K562 (cell line): Measurements from ENCODE around the gene GADL1. TPM values are rescaled to one million over a fixed set of nuclear protein-coding genes. Genes with fewer than 3 reads are reported as not detected.

Experiments
- ATAC-seq: fragments of 200-7000 bp; cut with Tn5 transposase; 3 replicates; pipeline ENCODE4 v1.9.1; 2020; ENCODE audit warnings: moderate library complexity
- BruUV-seq: library from RNA; stranded (reverse); fragments of 400-500 nt; replicated peaks from 2 replicates; lab custom pipeline; 2021; lab: Mats Ljungman, UMichigan
- CTCF ChIA-PET: fragments of 300-600 bp; formaldehyde crosslinking; extraction: SDS; loops from one replicate; lab custom pipeline; 2021; ENCODE audit warnings: low intra/inter-chr PET ratio; lab: Yijun Ruan, JAX
- POLR2A ChIA-PET: fragments of 300-600, 350-650 bp; sonication (Branson Sonifier 250); formaldehyde crosslinking; extraction: SDS; loops from one replicate; lab custom pipeline; 2021; ENCODE audit warnings: antibody characterized with exemption, inconsistent platforms; lab: Yijun Ruan, JAX
- DNase-seq, 4 experiments: peaks; one replicate each; pipeline versions ENCODE4 v3.0.0 to v3.0.0-alpha.2; 2011 to 2018; ENCODE audit warnings: low spot score in 3 of 4, mixed read lengths in 3 of 4; ENCODE audit errors: extremely low read depth in 1 of 4
- FAIRE-seq: peaks from 2 replicates; lab custom pipeline; 2011; peaks lifted over from hg19 to GRCh38; lab: Jason Lieb, UNC
- H2AFZ ChIP-seq: 2 replicates; pipeline ENCODE4 v1.6.0; 2011; ENCODE audit warnings: low read depth, low read length, control low read depth, inconsistent platforms
- H3K27ac ChIP-seq: fragments of 200-600 bp; 3 replicates; pipeline ENCODE4 v1.8.0; 2011; ENCODE audit warnings: low read depth, mild to moderate bottlenecking, control low read depth, inconsistent platforms, low read length, moderate library complexity, mixed read lengths; ENCODE audit errors: extremely low read depth
- H3K27me3 ChIP-seq, 2 experiments: fragments of 300-600 bp in 1 of 2; 2 replicates in 1 of 2; 3 replicates in 1 of 2; pipeline versions ENCODE4 v1.6.0 to v1.8.0; 2011; ENCODE audit warnings: inconsistent platforms in 2 of 2, low read length in 2 of 2, mild to moderate bottlenecking in 1 of 2, mixed read lengths in 1 of 2, moderate library complexity in 1 of 2; ENCODE audit not compliant: control insufficient read depth in 2 of 2, insufficient read depth in 2 of 2
- H3K36me3 ChIP-seq: fragments of 300-600 bp; 3 replicates; pipeline ENCODE4 v1.8.0; 2011; ENCODE audit warnings: mild to moderate bottlenecking, low read length, inconsistent platforms; ENCODE audit not compliant: control insufficient read depth, insufficient read depth
- H3K4me1 ChIP-seq, 2 experiments: fragments of 200-600 bp in 1 of 2; replicated peaks in 1 of 2; 2 replicates in 1 of 2; 3 replicates in 1 of 2; pipeline versions ENCODE4 v1.5.1 to v1.8.0; 2011; ENCODE audit warnings: inconsistent platforms in 2 of 2, low read length in 2 of 2, mild to moderate bottlenecking in 1 of 2, mixed read lengths in 1 of 2, moderate library complexity in 1 of 2; ENCODE audit not compliant: control insufficient read depth in 2 of 2, insufficient read depth in 2 of 2
- H3K4me2 ChIP-seq: 2 replicates; pipeline ENCODE4 v1.6.1; 2011; ENCODE audit warnings: low read length, control low read depth, inconsistent platforms, mixed read lengths; ENCODE audit not compliant: insufficient read depth
- H3K4me3 ChIP-seq: fragments of 200-600 bp; sonication (generic), shearing (Covaris generic); 2 replicates; pipeline ENCODE4 v1.5.1; 2016; ENCODE audit warnings: control low read depth, inconsistent platforms
- H3K79me2 ChIP-seq: fragments of 200-600 bp; 3 replicates; pipeline ENCODE4 v1.8.0; 2011; ENCODE audit warnings: low read length, inconsistent platforms; ENCODE audit not compliant: control insufficient read depth, insufficient read depth
- H3K9ac ChIP-seq, 2 experiments: 2 replicates each; pipeline versions ENCODE4 v1.6.0 to v1.6.1; 2011; ENCODE audit warnings: low read depth in 2 of 2, low read length in 2 of 2, control low read depth in 1 of 2, inconsistent platforms in 1 of 2, mild to moderate bottlenecking in 1 of 2, mixed read lengths in 1 of 2; ENCODE audit not compliant: insufficient read depth in 1 of 2
- H3K9me1 ChIP-seq: one replicate; pipeline ENCODE4 v1.6.0; 2011; ENCODE audit warnings: inconsistent platforms, mild to moderate bottlenecking, low read length, moderate library complexity; ENCODE audit not compliant: control insufficient read depth, insufficient read depth
- H3K9me3 ChIP-seq: replicated peaks from 2 replicates; pipeline ENCODE4 v1.5.1; 2011; ENCODE audit warnings: low read depth, low read length, inconsistent platforms; ENCODE audit not compliant: control insufficient read depth, insufficient read depth
- H4K20me1 ChIP-seq: replicated peaks from 2 replicates; pipeline ENCODE4 v1.6.1; 2011; ENCODE audit warnings: low read length, inconsistent platforms, mixed read lengths; ENCODE audit not compliant: control insufficient read depth, insufficient read depth
- COPS2 ChIP-seq: fragments of 450-650 bp; conservative IDR thresholded peaks from 2 replicates; pipeline ENCODE4 v1.6.1; 2016; ENCODE audit warnings: mild to moderate bottlenecking, moderate library complexity
- HMGN3 ChIP-seq: IDR thresholded peaks from 2 replicates; pipeline ENCODE4 v1.6.1; 2011; ENCODE audit warnings: borderline replicate concordance, low read depth, mild to moderate bottlenecking, mixed read lengths, low read length; ENCODE audit not compliant: insufficient read length; ENCODE audit errors: extremely low read depth
- KLF16 ChIP-seq: IDR thresholded peaks from 2 replicates; pipeline ENCODE4 v1.6.1; 2016; ENCODE audit warnings: antibody characterized with exemption
- TBL1XR1 ChIP-seq, 2 experiments: IDR thresholded peaks; 2 replicates each; pipeline ENCODE4 v1.6.1; 2012; ENCODE audit warnings: improper control_type of control experiment in 2 of 2, low read length in 2 of 2, mild to moderate bottlenecking in 1 of 2
- WGBS: fragments of 100-300 bp; shearing (Covaris generic); methylation state at CpG from one replicate; pipeline ENCODE4 v1.1.6; 2016; ENCODE audit warnings: low coverage, mixed read lengths; ENCODE audit not compliant: insufficient coverage; ENCODE audit errors: missing lambda C conversion rate; 5-methylcytosine and 5-hydroxymethylcytosine counted together
- in situ Hi-C: fragments of 300-500 bp; cut with MboI; formaldehyde crosslinking; loops from 4 replicates; pipeline ENCODE4 v1.15.0; 2018; ENCODE audit warnings: inconsistent platforms, mixed read lengths
- intact Hi-C: fragments of 100-400 bp; cut with micrococcal nuclease; formaldehyde crosslinking; loops from 2 replicates; pipeline ENCODE4 v1.14.2; 2022
- polyA plus RNA-seq, 8 experiments: library from polyadenylated mRNA; depleted of rRNA in 4 of 8; stranded (reverse) in 5 of 8; unstranded in 3 of 8; fragments of >200 nt; fragmentation: Nextera tagmentation in 2 of 8; fragmentation: Illumina TruSeq in 1 of 8; extraction: Ambion mirVana in 2 of 8; extraction: Trizol in 1 of 8; gene quantifications; 2 replicates each; pipeline versions ENCODE4 v1.2.1 to v1.2.3, GENCODE V29; 2011 to 2014; ENCODE audit warnings: inconsistent platforms in 1 of 8, missing spikeins in 1 of 8
- total RNA-seq, 7 experiments: library from RNA; depleted of rRNA in 6 of 7; stranded (reverse); fragments of >200 nt in 6 of 7; fragmentation: Illumina TruSeq in 2 of 7; extraction: Trizol in 2 of 7; gene quantifications; 2 replicates each; pipeline versions ENCODE4 v1.2.1 to v1.2.3, GENCODE V29; 2011 to 2021; ENCODE audit warnings: low replicate concordance in 1 of 7

The GADL1 gene
- total and polyA plus RNA-seq, 9 of the 15 experiments (the other 6 are each of a cell fraction or from before 2014, with no cell fraction given) = 0.07 TPM; not detected in 8

DNA sequence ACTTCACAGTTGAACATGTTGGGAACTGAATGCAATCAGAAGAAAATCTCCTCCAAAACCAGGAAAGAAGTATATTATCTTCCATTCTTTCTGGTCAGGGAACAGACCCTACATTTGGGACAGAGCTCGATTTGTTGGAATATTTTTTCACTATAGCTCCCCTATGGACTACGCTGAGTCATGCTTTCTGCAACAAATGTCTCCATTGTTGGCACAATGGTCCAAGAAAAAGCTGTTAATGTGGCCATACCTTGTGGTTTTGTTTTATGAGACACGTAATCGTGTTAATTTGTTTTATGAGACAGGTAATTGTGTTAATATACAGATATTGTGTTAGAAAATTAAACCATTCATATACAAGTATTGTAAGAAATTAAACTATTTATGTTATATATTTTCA is 186.6 kb downstream of the GADL1 start (continued):
- TF ChIP-seq TBL1XR1 (IDR thresholded peaks at IDR 0.05; ENCODE audit: low read length in 2 of 2) = no peak
- TF ChIP-seq, all 486 proteins: peak for 0

DNA sequence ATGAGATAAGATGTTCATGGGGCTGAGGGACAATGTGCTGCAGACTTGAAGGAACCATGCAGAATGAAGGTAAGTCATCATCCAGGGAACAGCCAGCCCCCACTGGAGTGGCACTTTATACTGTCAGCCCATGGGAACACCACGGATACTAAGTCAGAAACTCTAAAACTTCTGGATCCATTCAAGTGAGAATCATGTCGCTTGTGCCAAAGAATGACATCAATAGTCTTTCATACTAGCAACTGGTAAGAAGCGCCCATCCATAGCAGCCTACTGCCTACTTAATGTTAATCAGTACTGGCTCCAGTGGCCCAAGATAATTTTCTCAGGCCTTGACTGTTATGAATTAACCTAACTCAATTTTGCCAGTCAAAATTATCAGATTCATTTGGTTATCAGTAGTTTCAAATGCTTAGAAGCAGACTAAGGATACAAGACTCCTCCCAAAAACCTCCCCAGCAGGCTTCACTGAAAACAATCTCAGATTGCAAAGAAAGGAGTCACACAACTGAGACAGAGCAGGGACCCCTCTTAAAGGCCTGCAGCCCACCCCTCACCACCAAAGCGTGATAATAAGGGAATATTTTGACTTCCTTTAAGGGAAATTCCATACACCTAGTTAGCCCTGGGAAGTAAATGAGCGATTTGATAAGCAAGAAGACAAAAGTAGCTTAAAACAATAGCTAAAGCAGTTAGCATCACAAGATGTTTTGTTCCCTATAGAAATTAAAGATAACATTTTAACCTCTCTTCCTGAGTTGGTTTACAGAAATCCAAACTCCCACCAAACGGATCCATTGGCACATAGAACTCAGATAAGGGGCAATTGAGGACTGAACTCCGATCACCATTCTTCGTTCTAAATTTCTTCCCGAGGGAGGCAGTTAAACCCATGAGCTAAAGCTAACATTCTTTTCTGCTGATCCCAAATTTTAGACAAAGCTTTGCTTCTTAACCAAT is 189.2 kb downstream of the GADL1 start:
- WGBS = under 1% methylated on average over 9 of the region's 9 CpGs
- POLR2A ChIA-PET = interaction anchor here (0.6 kb wide), 1 partner anchor 21 kb away, joined by 4 read pairs; no protein-coding TSS in a partner anchor
- H2AFZ ChIP-seq = no peak overlapping the region
- no peaks in the 10 kb centered on the region for H3K27me3 ChIP-seq
- no peaks in the 10 kb centered on the region for H3K4me1 ChIP-seq
- no peak overlapping the region for H3K9ac ChIP-seq
- in situ Hi-C loops (no loop called here), intact Hi-C loops (no loop called here)
- no TSS peak for BruUV-seq
- CTCF ChIA-PET = no interaction called here
- H3K4me3 ChIP-seq = no peak overlapping the region
- H3K36me3 ChIP-seq = no peaks in the 10 kb centered on the region
- ATAC-seq (no peak), FAIRE-seq (no peak), DNase-seq (no peak)
- H3K9me1 ChIP-seq = no peaks in the 10 kb centered on the region
- H3K4me2 ChIP-seq = no peak overlapping the region
- no peaks in the 10 kb centered on the region for H3K79me2 ChIP-seq
- no peaks in the 10 kb centered on the region for H4K20me1 ChIP-seq
- no peak for TF ChIP-seq COPS2
- TF ChIP-seq KLF16 = no peak
- TF ChIP-seq HMGN3 = no peak
- no peaks in the 10 kb centered on the region; the same call in 1 of the 2 replicates for H3K9me3 ChIP-seq
- H3K27ac ChIP-seq = no peak overlapping the region
